GM21529 (cell line): ENCODE data around the gene PCBP3.
A peak's percentile ranks its signal among the peaks of the same experiment; 100 is the strongest.
"Not testable (repeated sequence)": the region's sequence is repeated elsewhere in the genome, so short reads cannot be mapped to it uniquely, and the experiment has no call there.

ENCODE experiments used
- ATAC-seq: cut with Tn5 transposase; IDR thresholded peaks from one replicate; pipeline ENCODE4 v1.9.1; 2021; ENCODE audit not compliant: unreplicated experiment

Gene PCBP3

DNA sequence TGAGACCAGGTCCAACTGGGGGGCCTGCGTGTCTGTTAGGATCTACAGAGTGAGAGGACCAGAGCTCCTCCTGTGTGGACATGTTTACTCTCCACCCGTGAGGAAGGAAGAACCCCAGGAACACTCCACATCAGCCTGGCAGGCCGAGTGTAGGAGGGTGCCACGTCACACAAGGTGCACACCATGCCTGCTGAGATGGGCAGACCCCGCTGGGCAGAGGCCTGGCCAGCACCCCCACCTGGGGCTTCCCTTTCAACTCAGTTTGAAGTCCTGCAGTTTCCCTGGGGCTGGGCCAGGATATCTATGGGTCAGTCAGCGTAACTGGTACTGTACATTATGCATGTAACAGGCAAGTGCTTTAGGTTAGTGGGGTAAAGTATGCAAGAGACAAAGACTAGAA lies 30.1 kb upstream of the PCBP3 start:
- no peak for ATAC-seq

DNA sequence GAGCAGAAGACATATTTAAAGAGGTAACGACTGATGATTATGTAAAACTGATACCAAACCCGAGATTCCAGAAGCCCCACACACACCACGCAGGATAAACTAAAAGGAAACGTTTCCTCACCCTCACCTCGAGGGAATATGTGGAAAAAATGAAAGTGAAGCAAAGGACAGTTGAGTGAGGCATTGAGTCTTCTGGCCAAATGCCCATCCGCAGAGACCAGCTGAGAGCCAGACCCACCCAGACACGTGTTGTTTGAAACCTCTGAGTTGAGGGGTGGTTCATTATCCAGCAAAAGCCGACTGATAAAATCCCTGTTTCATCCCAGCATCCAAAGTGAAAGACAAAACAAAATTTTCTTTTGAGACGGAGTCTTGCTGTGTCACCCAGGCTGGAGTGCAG lies 29.6 kb upstream of the PCBP3 start:
- no peak for ATAC-seq

DNA sequence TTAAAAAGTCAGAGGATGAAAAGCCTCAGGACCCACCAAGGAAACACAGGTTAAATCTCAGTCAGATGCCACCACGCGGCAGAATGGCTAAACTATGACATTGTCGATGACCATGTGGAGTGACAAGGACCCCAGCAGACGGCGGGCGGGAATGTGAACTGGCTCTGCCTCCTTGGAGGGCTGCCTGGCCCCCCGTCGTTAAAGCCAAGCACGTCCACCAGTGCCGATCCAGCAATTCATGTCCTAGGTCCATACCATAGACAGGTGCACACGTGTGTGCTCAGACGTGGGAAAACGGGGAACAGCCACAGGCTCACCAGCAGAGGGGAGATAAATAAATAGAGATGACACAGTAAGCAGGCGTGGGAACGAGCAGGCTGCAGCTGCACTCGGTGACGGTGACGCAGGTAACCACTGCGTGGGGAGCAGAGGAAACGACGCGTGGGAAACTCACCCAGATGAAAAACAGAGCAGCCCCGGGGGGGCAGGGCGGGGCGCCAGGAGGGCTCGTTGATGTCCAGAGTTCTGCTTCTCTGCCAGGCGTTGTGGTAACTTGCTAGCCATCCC lies 28.3 kb upstream of the PCBP3 start:
- ATAC-seq, result peak; percentile 64

DNA sequence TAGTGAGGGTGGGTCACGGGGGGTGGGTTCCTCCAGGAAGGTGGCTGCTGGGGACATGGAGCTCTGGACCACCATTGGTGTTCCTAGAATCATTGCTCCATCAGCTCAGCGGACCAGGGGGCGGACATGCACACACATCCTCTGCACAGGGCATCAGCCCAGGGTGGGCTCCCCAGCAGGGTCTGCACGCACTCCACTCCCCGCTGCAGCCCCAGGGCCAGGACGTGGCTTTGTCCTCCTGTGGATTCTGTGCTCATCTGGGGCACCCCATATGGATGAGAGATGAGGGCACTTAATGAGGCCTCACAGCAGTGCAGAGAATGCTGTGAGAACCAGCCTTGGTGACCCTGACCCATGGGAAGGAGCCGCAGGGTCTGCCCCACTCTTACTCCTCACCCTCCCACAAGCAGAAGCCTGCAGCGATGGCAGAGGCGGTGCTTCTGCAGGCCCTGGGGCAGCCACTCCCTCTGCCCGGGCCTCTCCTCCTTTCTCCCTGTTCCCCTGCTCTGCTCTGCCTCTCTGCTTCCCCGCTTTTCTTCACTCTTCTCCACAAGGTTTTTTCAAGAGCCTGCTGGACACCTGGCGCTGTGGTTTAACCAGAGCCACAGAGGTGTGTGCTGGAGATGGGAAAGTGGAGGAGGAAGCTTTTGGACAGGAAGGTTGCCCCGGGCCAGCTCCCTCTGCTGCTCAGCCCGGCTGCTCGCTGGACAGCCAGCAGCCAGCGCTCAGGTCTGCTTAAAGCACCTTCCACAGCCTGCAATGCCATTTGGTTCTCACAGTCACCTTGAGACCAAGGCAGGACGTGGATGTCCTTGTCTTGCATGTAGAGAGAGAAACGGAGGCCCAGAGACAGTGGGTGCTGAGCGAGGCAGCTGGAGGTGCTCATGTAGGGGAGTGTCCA lies 26.3 kb upstream of the PCBP3 start:
- ATAC-seq, result no peak

DNA sequence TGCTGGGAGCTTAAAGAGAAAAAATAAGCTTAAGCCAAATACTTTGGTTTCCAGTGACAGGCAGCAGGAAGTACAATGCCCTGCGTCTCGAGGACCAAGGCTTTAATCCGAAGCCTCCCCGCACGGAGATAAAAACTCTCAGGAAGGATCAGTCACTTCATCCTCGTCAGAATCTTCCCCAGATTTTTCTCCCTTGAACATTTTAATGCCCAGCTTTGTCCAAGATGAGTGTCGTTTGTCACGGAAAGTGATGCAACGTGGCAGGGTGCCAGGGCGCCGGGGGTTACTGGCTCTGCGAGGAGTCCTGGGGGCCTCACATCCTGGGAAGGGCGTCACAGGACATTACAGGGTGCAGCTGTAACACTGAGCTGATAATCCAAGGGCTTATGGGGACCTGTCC lies 25.2 kb upstream of the PCBP3 start:
- ATAC-seq, result no peak

DNA sequence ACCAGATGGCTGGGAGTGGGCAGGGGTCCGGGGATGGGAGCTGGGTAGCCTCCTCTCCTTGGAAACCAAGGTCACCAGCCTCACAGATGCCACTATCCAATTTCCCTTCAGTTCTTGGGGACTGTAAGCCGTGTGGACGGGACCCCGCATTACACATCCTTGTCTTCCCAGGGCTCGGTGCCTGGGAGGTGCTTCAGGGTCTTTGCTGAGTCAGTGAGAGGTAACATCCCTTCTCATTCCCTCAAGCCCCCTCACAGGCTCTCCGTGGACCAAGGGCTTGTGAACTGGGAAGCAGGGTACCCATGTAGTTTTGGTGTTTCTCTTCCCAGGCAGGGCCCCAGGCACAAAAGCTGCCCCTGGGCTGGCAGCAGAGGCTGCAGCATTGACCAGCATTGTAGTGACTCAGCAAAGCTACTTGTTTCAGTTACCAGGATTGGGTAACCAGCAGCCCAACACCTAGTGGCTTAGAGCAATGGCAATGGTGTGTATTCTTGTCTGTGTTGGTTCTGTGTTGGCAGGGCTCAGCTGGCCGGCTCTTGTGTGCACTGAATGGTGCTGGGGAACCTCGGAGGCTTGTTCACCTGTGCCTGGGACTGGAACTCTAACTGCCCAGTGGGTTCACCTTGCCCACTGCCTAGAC lies 24.6 kb upstream of the PCBP3 start:
- ATAC-seq, result no peak

DNA sequence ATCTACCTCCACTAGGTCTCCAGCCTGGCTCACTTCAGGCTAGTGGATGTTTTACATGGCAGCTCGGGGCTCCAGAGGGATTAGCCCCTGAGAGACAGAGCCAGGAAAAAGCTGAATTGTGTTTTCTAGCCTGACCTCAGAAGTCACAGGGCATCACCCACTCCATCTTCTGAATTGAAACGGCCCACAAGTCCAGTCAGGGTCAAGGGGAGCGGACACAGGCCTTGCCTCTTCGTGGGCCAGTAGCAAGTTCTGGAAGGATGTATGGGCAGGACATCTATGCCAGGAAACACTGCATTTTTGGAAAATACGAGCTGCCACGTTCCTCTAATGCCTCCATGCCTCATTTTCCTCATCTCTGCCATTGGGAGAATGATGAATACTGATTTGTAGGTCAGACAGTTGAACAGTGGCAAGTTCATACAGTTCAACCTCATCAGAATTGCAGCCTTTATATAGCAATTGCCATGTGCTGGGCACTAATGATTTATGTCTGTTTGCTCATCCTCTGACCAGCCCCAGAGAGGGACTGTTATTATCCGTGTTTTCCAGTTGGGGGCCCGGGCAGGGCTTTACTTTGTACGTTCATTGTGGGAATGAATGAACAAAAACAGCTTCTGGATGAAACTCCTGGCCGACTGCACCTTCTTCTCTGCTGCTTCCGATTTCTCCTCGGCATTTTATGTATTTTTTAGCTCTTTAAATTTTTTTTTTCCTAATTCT lies 23.2 kb upstream of the PCBP3 start:
- no peak for ATAC-seq

DNA sequence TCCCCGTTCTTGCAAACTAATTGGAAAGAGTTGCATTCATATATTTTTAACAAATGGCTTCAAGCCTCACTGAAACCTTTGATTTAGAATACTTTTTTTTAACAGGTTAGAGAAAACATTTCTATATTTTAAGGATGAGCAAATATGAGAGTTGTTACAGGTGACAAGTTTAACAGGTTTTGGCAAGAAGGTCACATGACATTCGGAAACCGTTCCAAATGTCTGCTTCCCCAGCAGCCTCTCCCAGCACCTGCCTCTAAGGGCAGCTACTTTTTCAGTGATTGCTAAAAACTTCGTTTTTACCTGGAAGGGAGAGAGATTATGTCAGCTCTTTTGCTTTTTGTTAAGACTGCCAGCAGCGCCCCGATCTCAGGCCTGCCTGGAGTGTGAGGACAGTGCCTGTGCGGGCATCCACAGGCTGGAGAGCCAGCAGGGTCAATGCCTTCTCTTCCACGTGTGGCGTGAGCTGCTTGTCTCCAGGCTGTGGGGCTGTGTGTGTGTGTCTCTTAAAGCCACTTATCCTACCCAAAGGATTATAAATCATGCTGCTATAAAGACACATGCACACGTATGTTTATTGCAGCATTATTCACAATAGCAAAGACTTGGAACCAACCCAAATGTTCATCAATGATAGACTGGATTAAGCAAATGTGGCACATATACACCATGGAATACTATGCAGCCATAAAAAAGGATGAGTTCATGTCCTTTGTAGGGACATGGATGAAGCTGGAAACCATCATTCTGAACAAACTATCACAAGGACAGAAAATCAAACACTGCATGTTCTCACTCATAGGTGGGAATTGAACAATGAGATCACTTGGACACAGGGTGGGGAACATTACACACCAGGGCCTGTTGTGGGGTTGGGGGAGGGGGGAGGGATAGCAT lies 21.8 kb upstream of the PCBP3 start:
- ATAC-seq, result not testable (repeated sequence)

DNA sequence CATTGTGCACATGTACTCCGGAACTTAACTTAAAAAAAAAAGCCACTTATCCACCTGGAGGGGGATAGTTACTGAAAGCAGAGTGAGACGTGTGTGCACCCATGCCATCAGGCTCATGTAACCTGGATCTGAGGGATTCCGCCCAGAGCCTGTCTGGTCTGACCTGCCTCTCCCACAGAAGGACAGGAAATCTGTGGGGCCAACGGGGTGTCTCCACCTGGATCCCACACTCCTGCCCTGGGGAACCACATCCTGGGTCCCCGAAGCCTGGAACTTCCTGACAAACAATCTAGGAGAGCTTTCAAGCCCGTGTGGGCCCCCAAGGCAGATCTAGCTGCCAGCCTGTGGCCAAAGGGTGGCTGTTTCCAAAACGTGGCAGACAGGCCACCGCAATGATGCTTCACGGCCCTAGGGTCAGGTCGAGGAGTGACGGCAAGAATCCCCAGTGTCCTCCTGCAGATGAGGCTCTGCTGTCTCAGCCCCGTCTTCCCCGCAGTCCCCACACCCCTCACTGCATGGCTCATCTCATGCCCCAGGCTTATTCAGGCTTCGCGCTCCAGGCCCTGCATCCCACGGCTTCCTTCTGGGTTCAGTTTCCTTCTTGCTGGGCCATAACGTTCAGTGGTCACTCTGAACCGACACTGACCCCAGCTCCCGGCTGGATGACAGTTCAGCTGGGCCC lies 21.0 kb upstream of the PCBP3 start:
- ATAC-seq, result no peak

DNA sequence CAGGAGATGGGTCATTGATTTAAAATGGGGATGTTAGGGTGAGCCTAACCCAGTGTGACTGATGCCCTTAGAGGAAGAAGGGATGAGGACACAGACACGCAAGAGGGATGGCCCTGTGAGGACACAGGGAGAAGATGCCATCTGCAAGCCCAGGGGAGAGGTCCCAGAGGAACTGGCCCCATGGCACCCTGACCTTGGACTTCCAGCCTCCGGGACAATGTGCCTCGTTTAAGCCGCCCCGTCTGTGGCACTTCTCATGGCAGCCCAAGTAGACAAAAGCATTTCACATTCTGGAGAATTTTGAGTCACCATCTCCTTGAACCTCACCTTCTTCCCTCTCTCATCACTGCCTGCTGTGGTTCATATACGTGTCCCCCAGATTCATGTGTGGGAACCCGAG lies 20.1 kb upstream of the PCBP3 start:
- no peak for ATAC-seq

DNA sequence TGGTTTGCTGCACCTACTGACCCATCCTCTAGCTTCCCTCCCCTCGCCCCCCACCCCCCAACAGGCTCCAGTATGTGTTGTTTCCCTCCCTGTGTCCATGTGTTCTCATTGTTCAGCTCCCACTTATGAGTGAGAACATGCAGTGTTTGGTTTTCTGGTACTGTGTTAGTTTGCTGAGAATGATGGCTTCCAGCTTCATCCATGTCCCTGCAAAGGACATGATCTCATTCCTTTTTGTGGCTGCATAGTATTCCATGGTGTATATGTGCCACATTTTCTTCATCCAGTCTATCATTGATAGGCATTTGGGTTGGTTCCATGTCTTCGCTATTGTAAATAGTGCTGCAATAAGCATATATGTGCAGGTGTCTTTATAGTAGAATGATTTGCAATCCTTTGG lies 17.4 kb upstream of the PCBP3 start:
- ATAC-seq, result not testable (repeated sequence)

DNA sequence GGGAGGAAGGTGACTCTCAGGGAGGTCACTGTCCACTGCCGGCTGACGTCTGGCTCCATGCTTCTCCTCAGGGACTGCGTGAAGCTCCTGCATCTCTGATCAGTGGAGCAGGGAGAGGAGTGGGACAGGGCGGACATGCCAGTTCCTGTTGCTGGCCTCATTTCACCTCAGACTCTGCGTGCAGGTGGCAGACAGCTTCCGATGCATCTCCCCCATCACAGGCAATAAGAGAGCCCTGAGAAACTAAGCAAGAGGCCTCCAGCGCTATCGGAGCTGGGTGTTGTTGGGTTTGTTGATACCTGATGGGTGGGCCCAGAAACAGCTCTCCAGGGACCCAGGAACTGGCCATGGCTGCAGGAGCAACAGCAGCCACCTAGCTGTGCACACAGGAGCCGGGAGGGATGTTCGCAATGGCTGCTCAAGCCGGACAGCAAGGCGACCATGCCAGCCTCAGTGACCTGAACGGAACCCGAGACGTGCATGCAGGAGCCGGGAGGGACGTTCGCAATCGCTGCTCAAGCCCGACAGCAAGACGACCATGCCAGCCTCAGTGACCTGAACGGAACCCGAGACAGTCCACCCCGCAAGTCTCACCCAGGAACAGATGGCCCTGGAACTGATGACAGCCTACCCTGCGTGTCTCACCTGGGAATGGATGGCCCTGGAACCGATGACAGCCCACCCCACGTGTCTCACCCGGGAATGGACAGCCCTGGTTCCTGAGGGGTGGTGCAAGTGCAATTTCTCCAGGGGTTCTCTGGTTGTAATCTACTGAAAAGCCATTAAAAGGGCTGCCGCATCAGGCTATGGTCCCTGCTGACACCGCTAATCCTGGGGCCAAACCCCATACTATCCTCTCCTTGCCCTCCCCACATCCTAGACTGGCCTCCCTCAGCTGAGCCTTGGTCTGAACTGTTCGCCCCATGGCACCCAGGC lies 14.2 kb upstream of the PCBP3 start:
- ATAC-seq, result no peak

DNA sequence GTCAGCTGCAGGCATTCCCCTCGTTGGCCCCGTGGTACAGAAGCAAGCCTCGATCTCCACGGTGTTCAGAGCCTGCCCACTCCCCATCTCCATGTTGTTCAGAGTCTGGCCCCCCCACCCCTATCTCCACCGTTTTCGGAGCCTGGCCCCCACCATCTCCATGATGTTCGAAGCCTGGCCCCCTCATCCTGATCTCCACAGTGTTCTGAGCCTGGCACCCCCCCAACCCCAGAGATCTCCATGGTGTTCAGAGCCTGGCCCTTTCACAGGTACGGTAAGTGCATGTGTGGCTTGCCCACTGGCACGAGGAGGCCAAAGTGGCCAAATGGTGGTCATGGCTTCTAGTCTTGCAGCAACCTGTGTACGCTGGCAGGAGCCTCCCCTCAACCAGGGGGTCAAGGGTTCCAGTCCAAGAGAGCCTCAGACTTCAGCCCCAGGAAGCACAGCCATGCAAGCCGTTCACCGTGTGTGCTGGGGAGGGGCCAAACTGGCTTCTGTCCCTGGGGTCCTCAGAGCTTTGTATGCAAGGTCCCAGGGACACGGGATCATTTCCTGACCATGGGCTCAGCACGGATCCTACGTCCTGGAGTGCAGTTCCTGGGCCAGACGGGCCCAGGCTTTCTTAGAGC lies 13.3 kb upstream of the PCBP3 start:
- ATAC-seq, result no peak

DNA sequence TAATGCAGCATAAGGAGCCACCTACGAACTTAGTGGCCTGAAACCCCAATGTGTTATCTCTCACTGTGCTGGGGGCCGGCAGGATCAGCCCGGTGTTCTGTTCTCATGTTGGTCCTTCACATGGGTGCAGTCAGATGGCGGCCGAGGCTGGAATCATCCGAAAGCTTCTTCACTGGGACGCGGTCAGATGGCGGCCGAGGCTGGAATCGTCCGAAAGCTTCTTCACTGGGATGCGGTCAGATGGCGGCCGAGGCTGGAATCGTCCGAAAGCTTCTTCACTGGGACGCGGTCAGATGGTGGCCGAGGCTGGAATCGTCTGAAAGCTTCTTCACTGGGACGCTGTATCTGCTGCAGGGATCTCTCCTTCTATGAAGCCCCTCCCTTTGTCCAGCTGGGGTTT lies 12.6 kb upstream of the PCBP3 start:
- no peak for ATAC-seq

DNA sequence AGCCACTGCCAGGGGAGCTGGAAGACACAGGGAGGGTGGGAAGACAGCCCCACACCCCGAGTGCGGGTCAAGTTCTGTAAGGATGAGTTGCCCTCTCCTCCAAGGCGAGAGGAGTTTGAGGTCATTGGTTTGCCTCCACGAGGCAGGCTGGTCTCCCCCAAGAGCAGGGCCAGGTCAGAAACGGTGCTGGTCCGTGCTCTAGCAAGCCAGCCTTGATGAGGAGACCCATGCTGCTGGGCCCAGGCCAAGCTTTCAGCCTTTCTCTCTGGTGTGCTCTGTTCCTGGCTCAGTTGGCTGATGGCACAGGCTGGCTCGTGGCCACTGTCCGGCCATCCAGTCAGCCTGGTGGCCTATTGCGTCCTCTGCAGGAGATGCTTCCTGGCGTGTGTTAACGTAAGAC lies 12.0 kb upstream of the PCBP3 start:
- ATAC-seq, result no peak

DNA sequence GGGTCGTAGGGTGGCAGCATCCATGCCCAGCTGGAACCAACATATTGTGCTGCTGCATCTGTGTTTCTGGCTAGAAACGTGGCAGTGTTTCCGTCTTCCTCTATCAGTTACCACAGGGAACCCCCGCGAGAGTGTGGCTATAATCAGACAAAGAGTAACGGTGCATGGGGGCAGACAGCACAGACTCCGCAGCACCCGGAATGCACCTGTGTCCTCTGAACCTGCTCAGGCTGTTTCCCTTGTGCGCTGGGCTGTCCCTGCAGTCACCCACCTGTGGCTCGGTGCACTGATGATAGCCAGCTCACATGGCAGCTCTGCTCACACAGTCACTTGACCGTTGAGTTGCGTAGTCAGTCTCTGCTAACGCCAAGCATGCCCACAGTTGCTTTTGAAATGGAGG lies 11.4 kb upstream of the PCBP3 start:
- ATAC-seq, result no peak

DNA sequence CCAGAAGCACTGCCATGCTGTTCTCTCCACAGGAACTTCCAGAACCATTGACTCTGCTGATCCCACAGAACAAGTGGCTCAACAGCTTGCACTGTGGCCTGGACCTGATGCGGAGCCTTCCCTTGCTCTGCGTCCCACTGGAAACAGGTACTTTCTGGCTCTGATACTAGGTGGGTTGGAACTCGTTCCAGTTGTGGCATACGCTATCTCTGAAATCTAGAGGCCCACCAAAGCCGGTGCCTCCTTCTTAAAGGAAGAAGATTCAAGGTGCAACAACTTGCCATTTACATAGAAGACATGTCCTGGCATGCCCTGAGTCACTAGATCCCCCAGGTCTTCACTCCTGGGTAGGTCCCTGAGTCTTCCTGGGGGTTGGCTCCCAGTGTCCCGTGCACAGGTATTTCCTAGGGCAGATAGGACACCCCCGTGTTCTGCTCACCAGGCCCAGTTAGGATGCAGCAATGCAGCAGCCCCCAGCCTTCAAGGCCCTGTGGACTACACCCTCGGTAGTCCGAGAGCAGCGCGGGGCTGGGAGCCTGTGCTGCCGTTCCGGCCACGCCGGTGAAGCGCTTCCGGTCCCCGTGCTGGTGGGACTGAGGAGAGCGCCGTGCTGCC lies 10.8 kb upstream of the PCBP3 start:
- no peak for ATAC-seq
